Liver (tissue), 2 donors: ENCODE results near the gene CACNG6.

ENCODE experiments used
- TF ChIP-seq, protein P1 (sequence below): IDR thresholded peaks from 2 replicates; pipeline ENCODE4 v1.6.1; 2016; ENCODE audit warnings: antibody characterized with exemption
- TF ChIP-seq, protein P2 (sequence below): fragments of 150-350 bp; IDR thresholded peaks from 2 replicates; pipeline ENCODE4 v1.5.1; 2017; ENCODE audit warnings: improper control_type of control experiment, low read depth, low read length; ENCODE audit not compliant: missing input control
- donor health status: healthy.

DNA sequence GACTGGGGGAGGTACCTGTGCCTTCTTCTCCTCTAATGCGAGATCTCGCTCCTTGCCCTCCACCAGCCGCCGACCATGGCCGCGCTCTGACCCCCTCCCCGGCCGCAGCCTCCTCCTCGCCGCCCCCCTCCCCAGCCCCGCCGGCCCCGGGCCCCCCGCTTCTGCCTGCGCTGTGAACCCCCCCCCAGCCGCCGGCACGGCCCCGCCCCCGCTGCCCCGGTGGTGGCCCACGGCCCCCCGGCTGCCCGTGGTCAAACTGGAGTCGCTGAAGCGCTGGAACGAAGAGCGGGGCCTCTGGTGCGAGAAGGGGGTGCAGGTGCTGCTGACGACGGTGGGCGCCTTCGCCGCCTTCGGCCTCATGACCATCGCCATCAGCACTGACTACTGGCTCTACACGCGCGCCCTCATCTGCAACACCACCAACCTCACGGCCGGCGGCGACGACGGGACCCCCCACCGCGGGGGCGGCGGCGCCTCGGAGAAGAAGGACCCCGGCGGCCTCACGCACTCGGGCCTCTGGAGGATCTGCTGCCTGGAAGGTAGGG is 28.5 kb upstream of the CACNG6 start, which contains the start of gene CACNG8:
- TF ChIP-seq, protein P1, sequence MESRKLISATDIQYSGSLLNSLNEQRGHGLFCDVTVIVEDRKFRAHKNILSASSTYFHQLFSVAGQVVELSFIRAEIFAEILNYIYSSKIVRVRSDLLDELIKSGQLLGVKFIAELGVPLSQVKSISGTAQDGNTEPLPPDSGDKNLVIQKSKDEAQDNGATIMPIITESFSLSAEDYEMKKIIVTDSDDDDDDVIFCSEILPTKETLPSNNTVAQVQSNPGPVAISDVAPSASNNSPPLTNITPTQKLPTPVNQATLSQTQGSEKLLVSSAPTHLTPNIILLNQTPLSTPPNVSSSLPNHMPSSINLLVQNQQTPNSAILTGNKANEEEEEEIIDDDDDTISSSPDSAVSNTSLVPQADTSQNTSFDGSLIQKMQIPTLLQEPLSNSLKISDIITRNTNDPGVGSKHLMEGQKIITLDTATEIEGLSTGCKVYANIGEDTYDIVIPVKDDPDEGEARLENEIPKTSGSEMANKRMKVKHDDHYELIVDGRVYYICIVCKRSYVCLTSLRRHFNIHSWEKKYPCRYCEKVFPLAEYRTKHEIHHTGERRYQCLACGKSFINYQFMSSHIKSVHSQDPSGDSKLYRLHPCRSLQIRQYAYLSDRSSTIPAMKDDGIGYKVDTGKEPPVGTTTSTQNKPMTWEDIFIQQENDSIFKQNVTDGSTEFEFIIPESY, result no peak
- TF ChIP-seq, protein P2, sequence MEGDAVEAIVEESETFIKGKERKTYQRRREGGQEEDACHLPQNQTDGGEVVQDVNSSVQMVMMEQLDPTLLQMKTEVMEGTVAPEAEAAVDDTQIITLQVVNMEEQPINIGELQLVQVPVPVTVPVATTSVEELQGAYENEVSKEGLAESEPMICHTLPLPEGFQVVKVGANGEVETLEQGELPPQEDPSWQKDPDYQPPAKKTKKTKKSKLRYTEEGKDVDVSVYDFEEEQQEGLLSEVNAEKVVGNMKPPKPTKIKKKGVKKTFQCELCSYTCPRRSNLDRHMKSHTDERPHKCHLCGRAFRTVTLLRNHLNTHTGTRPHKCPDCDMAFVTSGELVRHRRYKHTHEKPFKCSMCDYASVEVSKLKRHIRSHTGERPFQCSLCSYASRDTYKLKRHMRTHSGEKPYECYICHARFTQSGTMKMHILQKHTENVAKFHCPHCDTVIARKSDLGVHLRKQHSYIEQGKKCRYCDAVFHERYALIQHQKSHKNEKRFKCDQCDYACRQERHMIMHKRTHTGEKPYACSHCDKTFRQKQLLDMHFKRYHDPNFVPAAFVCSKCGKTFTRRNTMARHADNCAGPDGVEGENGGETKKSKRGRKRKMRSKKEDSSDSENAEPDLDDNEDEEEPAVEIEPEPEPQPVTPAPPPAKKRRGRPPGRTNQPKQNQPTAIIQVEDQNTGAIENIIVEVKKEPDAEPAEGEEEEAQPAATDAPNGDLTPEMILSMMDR, result no peak
